ENCODE data around the gene PLEKHJ1. TPM values are rescaled to one million over a fixed set of nuclear protein-coding genes. Genes with fewer than 3 reads are reported as not detected.
A peak's percentile ranks its signal among the peaks of the same experiment; 100 is the strongest.

PLEKHJ1 gene
- total and polyA plus RNA-seq, 2 of the 13 experiments (the other 11 are each of a cell fraction or from before 2014, with no cell fraction given) = 70.5 to 130 TPM

GRCh38 chr19:2237051-2237868 is 1.1 kb upstream of the PLEKHJ1 start (continued):
- no peak for TF ChIP-seq MAFK (conservative IDR thresholded peaks at IDR 0.05 in 1 of 2, IDR thresholded peaks at IDR 0.05 in 1 of 2; ENCODE audit: low read length in 2 of 2)
- no peak; the same call in 1 of the 2 replicates for TF ChIP-seq KDM2A (CRISPR knock-in tag; IDR thresholded peaks at IDR 0.05; ENCODE audit: borderline replicate concordance, low read depth)
- no peak; the same call in 1 of the 2 replicates for TF ChIP-seq ZNF75D (CRISPR knock-in tag; IDR thresholded peaks at IDR 0.05; ENCODE audit: borderline replicate concordance)
- TF ChIP-seq ZNF446 (CRISPR knock-in tag; IDR thresholded peaks at IDR 0.05) = no peak
- no peak for TF ChIP-seq TIGD3 (CRISPR knock-in tag; IDR thresholded peaks at IDR 0.05; ENCODE audit: borderline replicate concordance)
- TF ChIP-seq CSRNP1 (CRISPR knock-in tag; IDR thresholded peaks at IDR 0.05) = no peak
- TF ChIP-seq CHD2 (IDR thresholded peaks at IDR 0.05; ENCODE audit: low read depth, low read length) = no peak
- TF ChIP-seq YY1 (IDR thresholded peaks at IDR 0.05; ENCODE audit: insufficient read depth, insufficient replicate concordance, low read depth, low read length) = no peak
- no peak for TF ChIP-seq GLMP (CRISPR knock-in tag; IDR thresholded peaks at IDR 0.05; ENCODE audit: borderline replicate concordance)
- TF ChIP-seq KLF12 (CRISPR knock-in tag; IDR thresholded peaks at IDR 0.05; ENCODE audit: borderline replicate concordance) = no peak
- no peak for TF ChIP-seq ATF1 (CRISPR knock-in tag; IDR thresholded peaks at IDR 0.05)
- no peak for TF ChIP-seq NRL (CRISPR knock-in tag; IDR thresholded peaks at IDR 0.05; ENCODE audit: borderline replicate concordance)
- no peak for TF ChIP-seq SMARCE1 (IDR thresholded peaks at IDR 0.05; ENCODE audit: borderline replicate concordance)
- TF ChIP-seq CEBPZ (IDR thresholded peaks at IDR 0.05; ENCODE audit: low read length) = no peak
- TF ChIP-seq ZNF792 (CRISPR knock-in tag; IDR thresholded peaks at IDR 0.05) = no peak
- TF ChIP-seq U2AF2 (IDR thresholded peaks at IDR 0.05; ENCODE audit: low read depth, low read length) = no peak
- TF ChIP-seq SIX1 (CRISPR knock-in tag; IDR thresholded peaks at IDR 0.05; ENCODE audit: borderline replicate concordance) = no peak
- TF ChIP-seq NAIF1 (CRISPR knock-in tag; IDR thresholded peaks at IDR 0.05; ENCODE audit: borderline replicate concordance) = peak; percentile 13; the same call in 1 of the 2 replicates
